IPS-NIHi7 (cell line): ENCODE results near the gene TNRC6A.
"Not testable (repeated sequence)": the region's sequence is repeated elsewhere in the genome, so short reads cannot be mapped to it uniquely, and the experiment has no call there.

Experiments used
- DNase-seq: peaks from one replicate; pipeline ENCODE4 v3.0.0; 2012; ENCODE audit warnings: mixed read lengths; ENCODE audit errors: extremely low spot score

The TNRC6A gene

DNA sequence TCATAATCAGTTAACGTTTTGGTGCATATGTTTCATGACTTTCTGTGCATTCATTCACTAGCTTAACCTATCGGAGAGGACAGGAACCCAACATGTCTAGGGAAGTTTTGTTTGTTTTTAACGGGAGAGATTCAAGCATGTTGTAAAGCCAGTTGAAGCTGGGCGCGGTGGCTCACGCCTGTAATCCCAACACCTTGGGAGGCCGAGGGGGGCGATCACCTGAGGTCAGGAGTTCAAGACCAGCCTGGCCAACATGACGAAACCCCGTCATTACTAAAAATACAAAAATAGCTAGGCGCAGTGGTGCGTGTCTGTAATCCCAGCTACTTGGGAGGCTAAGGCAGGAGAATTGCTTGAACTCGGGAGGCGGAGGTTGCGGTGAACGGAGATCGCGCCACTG lies 1.4 kb upstream of the TNRC6A start:
- DNase-seq: no peak

DNA sequence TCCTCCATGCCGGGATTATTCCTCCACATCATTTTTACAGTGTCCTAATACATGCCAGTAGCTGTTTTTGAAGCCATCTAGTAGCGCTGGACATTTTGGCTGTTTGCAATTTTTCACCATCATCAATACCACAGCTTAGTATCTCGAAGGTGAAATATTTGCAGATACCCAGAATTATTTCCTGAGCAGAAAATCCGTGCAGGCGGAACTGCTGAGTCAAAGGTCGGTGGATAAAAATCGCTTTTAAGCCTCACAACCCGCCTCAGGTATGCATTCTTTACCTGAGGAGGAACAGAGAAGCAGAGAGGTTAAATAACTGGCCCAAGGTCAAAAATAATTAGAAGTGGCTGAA lies 584 bp upstream of the TNRC6A start:
- DNase-seq: peak; percentile 37

DNA sequence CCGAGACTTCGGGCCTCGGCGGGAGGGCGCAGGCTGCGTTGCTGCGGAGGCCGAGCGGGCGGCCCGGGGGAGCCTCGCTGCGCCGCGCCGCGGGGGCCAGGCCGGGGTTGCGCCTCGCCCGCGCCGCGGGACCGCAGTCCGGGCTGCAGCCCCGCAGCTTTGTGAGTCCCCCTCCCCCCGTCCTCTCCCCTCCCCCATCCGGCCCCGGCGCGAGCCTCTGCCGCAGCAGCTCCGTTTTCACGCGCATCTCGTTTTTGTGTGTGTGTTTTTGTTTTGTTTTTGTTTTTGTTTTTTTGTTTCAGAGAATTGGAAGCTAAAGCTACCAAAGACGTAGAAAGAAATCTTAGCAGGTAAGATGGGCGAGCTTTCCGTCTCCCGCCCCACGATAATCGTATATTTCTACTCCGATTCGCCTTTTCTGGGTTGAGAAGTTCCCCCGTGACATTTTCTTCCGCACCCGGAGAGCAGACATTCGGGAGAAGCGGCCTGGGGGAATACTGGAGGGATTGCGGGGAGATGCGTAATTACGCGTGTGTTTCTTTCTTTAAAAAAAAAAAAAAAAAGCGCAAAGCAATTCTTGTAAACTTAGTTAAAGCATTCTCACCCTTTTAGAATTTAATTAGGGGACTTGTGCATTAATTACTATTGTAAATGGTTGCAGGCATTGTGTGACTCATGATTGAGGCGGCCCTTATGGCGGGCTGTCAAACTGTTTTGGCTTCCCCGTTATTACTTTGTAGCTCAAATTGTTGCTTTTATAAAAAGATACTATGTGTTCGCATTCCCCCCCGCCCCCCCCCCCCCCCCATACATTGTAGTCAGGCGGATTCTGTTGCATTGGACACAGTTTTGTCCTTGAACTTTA lies 732 bp downstream of the TNRC6A start:
- peak; percentile 58 for DNase-seq

DNA sequence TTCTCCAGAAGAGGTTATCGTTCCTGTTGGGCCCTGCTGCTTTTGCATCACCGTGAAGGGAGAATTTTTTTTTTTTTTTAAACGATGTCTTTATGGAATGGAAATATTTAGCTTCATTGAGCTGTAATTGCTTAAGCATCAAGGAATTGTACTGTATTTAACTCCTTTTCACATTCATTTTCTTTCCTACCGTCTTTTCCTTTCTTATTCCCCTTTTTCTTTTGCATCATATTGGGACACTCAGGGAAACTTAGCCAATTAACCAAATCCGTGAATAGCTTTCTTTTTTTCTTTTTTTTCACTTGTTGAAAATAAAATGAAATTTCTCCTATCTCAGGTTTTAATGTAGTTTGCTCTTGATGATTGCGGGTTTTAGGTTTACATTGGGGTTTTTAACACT lies 1.5 kb downstream of the TNRC6A start:
- DNase-seq: no peak

DNA sequence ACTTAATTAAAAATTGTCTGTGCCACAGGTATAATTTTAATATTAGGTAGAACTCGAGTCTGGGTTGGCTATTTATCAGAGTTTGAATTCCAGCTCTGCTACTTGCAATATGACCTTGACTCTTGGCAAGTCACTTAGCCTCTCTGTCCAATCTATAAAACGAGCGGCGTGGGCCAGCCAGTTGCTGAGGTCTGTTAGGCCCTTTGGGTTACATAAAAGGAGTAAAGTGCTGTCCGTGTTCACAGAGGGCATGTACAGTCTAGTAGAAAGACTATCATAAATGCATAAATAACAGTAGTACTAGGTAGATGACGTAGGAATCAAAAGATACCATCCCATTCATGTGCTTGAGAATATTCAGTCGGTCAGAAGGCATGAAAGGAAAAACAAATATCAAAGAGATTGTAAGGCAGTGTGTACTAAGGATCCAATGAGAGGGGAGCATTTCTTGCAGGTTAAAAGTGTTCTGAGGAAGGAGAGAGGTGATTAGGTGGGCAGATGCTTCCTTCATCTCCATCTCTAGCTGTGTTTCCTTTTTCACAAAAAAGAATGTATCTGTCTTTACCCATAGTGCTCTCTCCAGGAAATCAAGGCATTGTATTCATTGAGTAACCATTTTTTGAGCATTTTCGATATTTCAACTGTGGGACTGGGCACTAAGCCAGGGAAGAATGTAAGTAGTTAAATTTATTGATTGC lies 2.4 kb downstream of the TNRC6A start:
- DNase-seq: no peak

DNA sequence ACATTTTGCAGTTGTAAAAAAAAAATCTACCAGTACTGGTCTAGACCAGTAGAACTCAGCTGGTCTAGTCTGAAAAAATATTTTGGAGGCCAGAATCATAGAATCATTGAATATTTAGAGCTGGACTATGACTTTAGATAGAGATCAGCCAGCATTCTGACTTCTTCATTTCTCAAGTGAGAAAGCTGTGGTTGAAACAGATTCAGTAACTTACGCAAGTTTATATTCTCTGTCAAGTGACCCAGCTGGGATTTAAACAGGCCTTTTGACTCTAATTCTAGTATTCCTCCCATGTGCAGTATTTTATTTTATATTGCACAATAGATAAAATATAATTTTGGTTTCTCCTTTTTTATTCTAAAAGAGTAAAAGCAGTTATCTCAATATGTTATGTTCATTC lies 4.9 kb downstream of the TNRC6A start:
- DNase-seq: no peak

DNA sequence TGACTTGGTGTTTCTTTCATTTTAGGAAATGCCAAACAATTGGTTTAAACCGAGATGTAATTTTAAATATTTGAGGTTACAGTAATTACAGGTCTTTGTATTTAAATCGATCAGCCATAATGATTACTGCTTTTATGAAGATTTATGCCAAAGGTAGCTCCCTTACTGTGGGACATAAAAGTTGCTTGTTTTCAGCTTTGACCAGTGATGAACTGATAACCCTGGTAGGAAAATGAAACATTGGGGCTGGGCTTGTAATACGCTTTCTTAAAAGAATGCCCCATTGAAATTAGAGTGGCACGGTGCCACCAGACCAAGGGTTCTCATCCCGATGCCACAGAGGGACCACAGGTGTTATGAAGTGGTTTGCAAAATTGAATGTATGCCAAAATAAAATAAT lies 7.3 kb downstream of the TNRC6A start:
- DNase-seq: no peak

DNA sequence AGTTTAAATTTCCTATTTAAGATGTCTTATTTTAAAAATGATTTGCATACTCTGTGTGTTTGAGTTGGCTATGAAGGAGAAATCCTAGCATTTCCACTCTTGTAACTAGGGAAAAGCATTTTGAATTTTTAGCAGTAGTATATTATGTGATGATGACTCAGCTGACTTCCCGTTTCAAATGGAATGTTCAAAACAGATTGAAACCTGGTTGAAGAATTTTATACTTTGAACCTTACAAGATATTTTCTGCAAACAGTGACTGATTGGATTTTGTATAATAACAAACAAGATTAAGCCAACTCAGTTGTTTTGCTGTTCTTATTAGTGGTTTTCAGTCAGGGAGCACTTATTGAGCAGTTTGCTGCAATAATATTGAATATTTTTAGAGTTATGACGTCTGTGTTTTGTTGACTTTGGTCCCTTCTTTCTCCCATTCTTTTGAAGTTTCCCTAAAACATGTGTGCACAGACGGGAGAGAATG lies 8.0 kb downstream of the TNRC6A start:
- DNase-seq: no peak

DNA sequence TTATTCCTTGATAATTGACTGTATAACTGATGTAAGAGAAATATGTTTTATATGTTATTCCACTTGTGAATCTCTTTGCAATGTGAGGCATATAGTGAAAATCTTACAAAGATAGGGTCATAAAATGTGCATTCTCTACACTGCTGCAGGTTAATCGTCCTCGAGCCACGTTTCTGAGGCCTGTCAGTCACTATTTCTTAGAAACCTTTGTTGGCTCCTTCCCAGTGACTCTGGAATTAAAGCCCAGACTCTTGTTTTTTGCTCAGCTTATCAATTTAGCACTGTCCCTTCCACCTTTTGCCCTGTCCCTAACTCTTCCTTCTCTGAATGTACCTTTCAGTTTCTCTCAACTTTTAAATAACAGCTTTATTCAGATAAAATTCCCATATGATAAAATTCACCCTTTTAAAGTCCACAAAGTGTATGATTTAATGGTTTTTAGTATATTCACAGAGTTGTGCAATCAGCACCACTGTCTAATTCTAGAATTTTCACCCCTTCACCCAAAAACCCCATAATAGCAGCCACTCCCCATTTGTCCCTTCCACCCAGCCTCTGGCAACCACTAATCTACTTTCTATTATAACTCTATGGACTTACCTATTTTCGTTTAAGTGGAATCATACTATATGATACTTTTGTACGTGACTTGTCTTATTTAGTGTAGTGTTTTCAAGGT lies 8.6 kb downstream of the TNRC6A start:
- DNase-seq: no peak

DNA sequence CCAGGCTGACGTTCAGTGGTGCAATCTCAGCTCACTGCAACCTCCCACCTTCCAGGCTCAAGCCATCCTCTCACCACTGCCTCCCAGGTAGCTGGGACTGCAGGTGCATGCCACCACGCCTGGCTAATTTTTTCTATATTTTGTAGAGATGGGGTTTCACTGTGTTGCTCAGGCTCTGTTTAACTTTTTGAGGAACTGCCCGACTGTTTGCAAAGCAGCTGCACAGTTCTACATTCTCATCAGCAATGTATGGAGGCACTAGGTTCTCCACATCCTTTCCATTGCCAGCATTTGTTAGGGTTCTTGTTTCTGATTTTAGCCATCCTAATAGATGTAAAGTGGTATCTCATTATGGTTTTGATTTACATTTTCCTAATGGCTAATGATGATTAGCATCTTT lies 9.4 kb downstream of the TNRC6A start:
- DNase-seq: no peak

DNA sequence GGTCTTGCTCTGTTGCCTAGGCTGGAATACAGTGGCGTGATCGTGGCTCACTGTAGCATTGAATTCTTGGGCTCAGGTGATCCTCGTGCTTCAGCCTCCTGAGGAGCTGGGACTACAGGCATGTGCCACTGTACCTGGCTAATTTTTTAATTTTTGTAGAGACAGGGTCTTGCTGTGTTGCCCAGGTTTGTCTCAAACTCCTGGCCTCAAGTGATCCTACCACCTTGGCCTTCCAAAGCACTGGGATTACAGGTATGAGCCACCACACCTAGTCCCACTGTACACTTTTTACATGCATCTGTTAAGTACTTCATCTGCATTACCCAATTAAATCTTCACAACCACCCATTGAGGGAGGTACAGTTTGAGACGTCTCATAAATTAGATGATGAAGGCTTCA lies 12.4 kb downstream of the TNRC6A start:
- no peak for DNase-seq

DNA sequence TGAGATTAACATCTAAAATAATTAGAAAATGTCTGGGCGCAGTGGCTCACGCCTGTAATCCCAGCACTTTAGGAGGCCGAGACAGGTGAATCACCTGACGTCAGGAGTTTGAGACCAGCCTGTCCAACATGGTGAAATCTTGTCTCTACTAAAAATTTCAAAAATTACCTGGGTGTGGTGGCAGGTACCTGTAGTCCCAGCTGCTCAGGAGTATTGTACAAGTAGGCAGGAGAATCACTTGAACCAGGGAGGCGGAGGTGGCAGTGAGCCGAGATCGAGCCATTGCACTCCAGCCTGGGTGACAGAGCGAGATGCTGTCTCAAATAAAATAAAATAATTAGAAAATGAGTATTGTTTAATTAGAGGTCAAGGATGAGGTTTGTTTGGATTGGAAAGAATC lies 13.2 kb downstream of the TNRC6A start:
- DNase-seq: not testable (repeated sequence)

DNA sequence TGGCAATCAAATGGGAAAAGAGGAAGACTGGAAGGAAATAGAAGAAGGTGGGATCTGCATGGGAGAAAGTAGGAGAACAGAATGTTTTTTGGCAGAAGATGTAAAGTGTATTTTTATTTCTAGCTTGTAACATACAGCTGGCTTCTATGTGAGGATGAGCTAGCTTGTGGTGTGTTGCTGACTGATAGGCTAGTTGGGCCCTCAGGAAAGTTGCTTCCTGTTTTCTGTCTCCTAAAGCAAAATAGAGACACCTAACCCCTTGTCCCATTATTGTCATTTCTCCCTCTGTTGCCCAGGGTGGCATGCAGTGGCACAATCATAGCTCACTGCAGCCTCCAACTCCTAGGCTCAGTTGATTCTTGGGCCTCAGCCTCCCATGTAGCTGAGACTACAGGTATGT lies 15.9 kb downstream of the TNRC6A start:
- DNase-seq: no peak

DNA sequence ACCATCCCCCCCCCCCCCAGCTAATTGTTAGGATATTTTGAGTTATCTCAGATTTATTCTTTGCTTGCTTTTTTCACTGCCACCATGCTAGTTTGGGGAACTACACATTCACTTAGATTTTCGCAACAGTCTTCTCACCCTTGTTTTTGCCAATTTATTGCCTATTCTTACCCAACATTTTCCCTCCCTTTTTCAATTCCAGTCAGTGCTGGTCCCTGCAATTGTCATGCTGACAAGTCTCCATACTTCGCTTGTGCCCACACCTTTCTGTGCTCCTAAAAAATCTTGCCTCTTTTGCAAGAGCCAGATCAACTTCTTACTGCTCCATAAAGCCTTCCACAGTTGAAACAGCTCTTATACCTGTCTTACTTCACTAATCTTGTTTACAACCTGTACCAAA lies 16.3 kb downstream of the TNRC6A start:
- no peak for DNase-seq

DNA sequence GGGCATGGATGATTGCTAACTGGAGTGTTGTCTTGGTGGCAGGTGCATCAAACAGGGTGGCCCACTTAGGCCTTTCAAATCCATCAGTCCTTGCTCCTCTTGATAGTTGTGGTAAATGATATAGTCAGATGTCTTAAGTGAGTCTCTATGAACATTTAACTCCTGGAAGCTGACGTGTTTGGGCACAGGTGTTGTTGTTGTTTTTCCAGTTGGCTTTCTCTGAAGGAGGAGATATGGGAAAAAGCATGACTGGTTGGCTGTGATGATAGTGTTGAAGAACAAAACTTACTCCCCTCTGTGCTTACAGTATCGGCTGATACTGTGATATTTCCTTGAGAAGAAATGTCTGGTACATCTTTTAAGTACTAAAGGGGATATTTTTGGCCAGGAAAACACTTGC lies 18.0 kb downstream of the TNRC6A start:
- no peak for DNase-seq

DNA sequence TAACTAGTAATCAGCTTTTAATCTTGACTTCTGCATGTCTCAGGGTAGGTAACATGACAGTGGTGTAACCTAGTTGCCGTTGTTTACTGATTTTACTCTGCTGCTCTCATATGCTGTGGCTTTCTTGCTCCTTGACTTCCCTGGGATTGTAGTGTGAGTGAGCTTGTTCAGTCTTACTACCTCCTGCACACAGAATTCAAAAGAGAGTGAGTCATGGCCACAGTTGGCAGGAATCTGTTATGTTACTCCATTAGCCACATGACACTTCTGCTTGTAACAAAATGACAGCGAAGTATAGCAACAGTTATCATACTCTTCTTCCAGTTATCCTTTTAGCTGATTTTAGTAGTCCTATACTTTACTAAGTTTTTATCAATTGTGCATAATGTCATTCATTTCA lies 18.8 kb downstream of the TNRC6A start:
- no peak for DNase-seq

DNA sequence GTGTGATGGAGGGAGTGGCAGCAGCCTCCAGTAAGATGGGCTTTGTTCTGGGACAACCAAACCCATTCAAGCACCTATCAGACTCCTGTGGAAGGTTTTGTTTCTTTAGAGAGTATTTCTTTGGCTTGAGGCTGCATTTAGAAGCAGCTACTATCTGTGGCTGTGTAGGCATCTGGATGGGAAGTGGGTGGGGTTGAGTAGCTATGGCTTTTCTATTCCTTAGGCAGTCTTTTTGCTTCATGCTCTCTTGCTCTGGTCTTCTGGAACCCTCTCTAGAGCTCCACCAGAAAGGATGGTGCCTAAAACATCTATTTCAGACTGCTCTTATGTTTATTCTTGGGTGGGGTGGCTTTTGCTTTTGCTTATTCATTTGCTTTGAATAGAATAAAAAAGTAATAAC lies 19.9 kb downstream of the TNRC6A start:
- DNase-seq: no peak

DNA sequence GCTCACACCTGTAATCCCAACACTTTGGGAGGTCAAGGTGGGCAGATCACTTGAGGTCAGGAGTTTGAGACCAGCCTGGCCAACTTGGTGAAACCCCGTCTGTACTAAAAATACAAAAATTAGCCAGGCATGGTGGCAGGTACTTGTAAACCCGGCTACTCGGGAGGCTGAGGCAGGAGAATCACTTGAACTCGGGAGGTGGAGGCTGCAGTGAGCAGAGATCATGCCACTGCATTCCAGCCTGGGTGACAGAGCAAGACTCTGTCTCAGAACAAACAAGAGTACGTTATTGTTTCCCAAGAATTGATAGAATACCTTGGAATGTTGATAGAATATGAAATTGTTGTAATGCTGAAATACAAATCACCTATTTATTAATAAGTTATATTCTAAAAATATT lies 20.4 kb downstream of the TNRC6A start:
- DNase-seq: not testable (repeated sequence)

DNA sequence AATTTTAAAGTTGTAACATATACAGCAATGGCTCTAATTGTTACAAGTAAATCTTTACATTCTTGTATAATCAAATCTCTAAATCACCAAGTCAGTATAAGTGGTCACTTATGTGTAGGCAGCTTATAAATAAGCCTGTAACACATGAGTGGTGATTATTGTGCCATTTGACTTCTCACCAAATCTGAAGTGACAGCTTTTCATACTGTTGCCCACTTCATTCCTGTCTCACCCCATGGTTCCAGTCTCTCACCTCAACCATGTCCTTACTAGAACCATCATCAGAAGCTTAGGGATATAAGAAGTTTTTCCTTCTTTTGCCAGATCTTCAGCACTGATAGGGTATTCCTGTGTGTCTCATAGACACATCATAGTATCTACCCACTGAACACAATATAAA lies 23.5 kb downstream of the TNRC6A start:
- DNase-seq: no peak

DNA sequence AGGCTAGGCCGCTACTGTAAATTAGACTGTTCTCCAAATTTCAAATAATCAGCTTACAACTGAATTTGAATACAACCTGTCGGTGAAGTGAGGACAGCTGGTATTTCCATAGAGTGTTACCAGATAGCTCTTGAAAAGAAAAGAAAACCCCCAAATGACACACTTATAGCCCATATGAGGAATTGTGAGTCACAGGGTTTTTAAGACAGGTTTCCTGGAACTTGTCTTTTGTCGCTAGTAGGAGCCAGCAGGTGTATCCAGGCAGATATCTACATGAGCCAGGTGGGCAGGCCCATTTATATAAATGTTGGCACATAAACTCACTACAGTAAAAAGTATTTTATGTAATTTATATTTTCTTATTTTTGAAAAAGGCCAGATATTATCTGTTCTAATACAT lies 24.0 kb downstream of the TNRC6A start:
- DNase-seq: no peak

DNA sequence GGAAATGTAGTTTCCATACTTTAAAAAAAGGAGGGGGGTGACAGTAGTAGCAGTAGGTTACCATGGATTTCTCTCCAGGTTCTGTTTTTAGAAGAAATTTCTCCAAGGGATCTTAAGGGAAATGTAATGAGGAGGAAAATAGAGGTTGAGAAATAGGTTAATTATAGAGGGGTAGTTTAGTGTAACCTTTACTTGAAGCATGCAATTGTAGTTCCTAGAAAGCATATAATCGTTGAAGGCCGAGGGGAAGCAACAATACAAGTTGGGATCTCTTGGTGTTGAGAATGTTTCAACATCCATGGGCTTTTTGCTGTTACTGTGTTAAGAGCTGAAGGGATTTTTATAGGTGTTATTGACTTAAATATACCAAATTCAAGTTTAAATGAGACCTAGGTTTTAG lies 25.1 kb downstream of the TNRC6A start:
- DNase-seq: no peak

DNA sequence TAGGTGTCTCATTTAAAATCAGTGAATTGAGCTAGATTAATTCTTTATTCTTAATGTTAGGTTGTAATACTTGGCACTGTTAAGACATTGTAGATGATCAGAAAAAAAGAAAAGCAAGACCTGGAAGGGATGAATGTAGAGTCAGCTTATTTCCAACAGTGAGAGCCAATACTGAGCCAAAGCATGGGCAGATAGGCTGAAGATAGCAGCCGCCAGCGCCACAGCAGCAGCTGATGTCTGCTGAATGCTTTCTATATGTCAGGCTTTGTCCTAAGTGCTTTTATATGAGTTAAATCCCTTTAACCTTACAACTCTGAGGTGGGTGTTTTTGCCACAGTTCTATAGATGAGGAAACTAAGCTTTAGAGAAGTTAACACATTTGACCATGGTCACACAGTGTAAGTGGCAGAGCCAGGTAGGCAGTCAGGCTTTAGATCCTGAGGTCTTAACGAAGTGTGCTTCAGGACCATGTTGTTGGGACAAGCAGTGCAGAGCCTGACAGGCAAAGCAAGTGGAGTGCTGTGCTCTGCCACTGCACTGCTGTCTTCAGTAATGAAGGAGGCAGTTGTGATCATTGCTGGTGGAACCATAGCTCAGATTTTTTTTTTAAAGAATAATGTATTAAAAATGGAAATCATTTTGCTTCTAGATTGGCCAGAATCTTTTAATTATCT lies 25.9 kb downstream of the TNRC6A start:
- DNase-seq: no peak
